Inferior parietal cortex (tissue), 1 donor: Measurements from ENCODE around the gene FPR1.

ENCODE experiments used
- DNase-seq: peaks from one replicate; pipeline ENCODE4 v3.0.0-alpha.2; 2016; ENCODE audit errors: extremely low spot score

Gene FPR1, protein sequence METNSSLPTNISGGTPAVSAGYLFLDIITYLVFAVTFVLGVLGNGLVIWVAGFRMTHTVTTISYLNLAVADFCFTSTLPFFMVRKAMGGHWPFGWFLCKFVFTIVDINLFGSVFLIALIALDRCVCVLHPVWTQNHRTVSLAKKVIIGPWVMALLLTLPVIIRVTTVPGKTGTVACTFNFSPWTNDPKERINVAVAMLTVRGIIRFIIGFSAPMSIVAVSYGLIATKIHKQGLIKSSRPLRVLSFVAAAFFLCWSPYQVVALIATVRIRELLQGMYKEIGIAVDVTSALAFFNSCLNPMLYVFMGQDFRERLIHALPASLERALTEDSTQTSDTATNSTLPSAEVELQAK

GRCh38 chr19:51751655-51752054 lies at the start of gene FPR1:
FPR1 (minus strand) TSS chr19:51751878; CDS start chr19:51746994, 4,884 bp downstream.
- DNase-seq, result peak; percentile 8

- no peak for DNase-seq
These were observed 49.0 kb upstream of the FPR1 start for GRCh38 chr19:51800473-51801244.

GRCh38 chr19:51799774-51800472 lies 48.2 kb upstream of the FPR1 start:
- DNase-seq, result no peak

GRCh38 chr19:51799034-51799773 lies 47.5 kb upstream of the FPR1 start:
- peak; percentile 61 for DNase-seq

DNA sequence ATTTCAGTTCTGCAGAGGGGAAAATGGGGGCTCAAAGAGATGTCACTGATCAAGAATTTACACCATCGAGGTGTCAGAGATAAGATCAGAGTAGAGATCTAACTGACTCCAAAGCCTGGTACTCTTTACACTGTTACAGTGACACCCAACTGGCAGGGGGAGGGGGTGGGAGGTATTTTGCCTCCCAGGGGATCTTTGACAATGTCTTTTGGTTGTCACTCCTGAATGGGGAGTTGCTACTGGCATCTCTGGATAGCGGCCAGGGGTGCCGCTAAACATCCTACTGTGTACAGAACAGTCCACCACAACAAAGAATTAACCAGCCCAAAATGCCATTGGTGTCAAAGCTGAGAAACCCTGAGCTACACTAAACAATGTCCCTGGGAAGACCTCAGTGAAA lies 46.4 kb upstream of the FPR1 start:
- DNase-seq, result no peak

GRCh38 chr19:51797480-51797879 lies 45.8 kb upstream of the FPR1 start:
- no peak for DNase-seq

GRCh38 chr19:51796195-51796679 lies 44.6 kb upstream of the FPR1 start:
- DNase-seq, result peak; percentile 47

DNA sequence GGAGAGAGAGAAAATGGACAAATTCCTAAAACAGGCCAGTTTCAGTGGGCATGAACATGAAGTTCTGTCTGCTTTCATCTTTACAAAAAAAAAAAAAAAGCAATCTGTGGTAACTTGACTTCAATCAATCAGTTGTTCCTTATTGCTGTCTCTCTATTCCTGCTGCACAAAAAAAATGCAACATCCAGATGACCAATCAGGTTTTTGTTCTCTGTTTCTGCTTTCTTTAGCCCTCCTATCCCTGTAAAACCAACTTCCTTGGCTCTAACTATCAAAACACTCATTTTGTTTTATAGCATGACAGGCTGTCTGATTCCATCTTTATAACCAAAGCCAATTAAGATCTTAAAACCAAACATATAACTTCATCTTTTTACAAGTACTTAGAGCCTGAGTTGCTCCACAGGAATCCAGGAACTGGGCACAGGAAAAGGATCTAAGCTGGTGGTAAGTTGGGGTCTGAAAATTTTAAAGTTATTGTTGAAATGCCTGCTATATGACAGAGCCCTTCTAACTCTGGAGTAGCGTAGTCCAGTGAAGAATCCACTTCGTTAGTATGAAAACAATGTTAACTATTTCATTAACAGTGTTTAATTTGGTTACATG lies 43.3 kb upstream of the FPR1 start, which contains the start of gene FPR3:
FPR3 (plus strand) TSS at position 273 of the 606 bp plus-strand sequence. CDS start 28,592 bp downstream, outside the sequence.
- DNase-seq, result no peak

- no peak for DNase-seq
These were observed 42.3 kb upstream of the FPR1 start for GRCh38 chr19:51793994-51794393.

GRCh38 chr19:51792932-51793331 lies 41.3 kb upstream of the FPR1 start:
- DNase-seq, result no peak

GRCh38 chr19:51789061-51789795 lies 37.5 kb upstream of the FPR1 start:
- no peak for DNase-seq

DNA sequence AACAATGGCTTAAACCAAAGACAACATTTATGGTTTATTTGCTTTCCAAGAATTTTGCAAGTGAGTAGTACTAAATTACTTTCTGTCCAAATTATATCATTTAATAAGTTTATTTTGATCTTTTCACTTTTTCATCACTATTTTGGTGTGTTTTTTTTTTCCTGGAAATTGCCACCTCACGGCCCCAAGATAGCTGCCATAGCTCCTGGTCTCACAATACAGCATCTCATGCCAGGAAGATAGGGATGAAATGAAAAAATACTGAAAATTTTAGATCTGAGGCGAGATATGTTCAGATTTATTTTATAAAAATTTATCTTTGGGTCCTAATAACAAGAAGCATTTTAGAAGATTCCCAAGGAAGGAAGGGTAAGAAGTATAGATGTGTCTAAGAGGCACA lies 36.4 kb upstream of the FPR1 start:
- no peak for DNase-seq

GRCh38 chr19:51786646-51787494 lies 35.2 kb upstream of the FPR1 start:
- no peak for DNase-seq

GRCh38 chr19:51784922-51785690 lies 33.4 kb upstream of the FPR1 start:
- DNase-seq, result no peak

DNA sequence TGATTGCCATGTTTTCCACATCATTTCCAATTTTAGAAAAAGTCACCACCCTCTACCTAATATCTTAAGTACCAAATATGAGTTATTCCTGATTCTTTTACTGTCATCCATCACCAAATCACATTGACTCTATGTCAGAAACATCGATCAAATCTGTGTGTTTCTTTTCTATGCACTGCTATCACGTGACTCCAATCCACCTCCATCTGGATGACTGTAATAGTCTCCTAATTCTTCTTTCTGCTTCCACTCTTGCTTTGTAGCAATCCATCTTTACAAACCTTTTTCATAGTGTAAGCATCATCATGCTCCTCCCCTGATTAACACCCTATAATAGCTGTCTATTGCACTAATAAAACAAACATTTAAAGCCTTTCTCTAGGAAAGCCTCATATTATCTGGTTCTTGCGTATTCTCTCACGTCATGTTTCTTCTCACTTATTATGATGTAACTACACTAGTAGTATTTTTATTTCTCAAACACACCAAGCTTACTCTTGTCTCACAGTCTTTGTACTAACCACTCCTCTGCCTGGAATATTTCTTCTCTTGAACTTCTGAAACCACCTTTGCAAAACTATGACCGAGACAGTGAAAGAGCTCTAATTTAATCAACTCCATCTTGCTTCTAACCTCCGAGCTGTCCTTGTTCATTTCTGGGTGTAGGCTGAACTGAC lies 32.6 kb upstream of the FPR1 start:
- no peak for DNase-seq

DNA sequence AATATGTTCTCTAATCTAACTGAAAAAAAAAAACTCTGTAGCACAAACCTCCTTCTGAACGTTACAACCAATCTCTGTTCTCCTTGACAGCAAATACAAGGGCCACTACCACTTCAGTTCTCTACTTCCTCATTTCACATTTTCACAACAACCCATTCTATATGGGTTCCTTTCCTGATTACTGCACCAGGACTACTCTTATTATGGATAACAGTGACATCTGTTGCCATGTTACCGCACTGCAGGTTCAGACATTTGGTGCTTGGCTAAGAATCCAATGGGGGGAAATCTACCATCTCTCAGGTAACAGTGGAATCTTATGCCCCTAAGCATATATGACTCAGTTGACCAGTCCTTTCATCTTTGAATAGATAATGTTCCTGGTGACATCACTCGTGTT lies 31.7 kb upstream of the FPR1 start:
- DNase-seq, result no peak

DNA sequence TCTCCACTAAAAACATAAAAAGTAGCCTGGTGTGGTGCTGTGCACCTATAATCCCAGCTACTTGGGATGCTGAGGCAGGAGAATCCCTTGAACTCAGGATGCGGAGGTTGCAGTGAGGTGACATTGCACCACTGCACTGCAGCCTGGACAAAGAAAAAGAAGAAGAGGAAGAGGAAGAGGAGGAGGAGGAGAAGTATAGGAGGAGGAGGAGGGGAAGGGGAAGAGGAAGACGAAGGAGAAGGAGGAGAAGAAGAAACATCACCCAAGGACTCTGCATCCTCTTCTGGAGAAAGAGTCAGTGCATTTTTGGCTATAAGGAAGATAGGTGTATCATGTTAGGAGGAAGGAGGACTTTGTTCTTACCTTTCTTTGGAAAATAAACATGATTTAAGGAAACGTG lies 30.3 kb upstream of the FPR1 start:
- no peak for DNase-seq

- DNase-seq, result no peak
These were observed 28.6 kb upstream of the FPR1 start for GRCh38 chr19:51780270-51780669.
